Astrocyte (in vitro differentiated cells and primary cell): Measurements from ENCODE around the gene SHC3.

Source experiments
- EZH2 ChIP-seq: IDR thresholded peaks from 2 replicates; pipeline ENCODE4 v1.6.1; 2012; ENCODE audit warnings: mild to moderate bottlenecking, low read length, inconsistent platforms; ENCODE audit not compliant: insufficient read depth
- TF ChIP-seq, protein P1 (sequence below): IDR thresholded peaks from 2 replicates; pipeline ENCODE4 v1.5.1; 2011; ENCODE audit warnings: low read depth, mild to moderate bottlenecking, inconsistent platforms, low read length, moderate library complexity; ENCODE audit not compliant: insufficient read depth

DNA sequence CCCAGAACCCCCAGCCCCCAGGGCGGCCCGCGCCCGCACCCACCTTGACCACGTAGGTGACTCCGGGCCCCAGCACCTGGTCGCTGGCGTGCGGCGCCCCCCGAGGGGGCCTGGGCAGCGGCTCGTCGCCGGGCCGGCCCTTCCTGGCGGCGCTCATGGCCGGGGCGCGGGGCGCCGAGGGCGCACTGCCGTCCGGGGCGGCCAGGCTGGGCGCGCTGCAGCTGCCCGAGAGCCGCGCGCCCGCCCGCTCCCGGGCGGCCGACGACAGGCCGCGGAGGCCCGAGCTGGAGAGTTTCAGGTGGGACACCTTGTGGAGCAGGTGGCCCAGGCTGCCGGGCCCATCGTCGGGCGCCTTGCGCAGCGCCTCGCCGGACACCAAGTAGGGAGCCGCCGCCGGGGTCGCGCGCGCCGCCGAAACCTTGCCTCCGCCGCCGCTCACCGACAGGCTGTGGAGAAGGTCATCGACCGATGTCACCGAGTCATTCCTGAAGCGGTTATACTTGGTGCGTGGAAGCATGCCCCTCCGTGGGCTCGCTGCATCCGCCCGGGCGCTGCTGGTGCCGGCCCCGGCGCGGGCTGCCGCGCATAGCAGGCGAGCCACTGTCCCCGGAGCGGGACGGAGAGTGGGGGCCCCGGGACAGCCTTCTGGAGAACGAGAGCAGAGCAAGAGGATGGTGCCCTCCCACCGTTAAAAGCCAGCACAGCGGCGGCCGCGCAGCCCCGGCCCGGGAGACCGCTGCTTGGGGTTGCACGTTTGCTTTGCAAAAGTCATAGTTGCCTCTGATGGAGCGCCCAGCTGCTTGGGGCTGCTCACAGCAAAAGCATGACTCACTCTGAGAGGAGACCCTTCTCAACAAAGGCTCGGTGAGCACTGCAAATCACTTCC is at the start of gene SHC3:
- TF ChIP-seq, protein P1, sequence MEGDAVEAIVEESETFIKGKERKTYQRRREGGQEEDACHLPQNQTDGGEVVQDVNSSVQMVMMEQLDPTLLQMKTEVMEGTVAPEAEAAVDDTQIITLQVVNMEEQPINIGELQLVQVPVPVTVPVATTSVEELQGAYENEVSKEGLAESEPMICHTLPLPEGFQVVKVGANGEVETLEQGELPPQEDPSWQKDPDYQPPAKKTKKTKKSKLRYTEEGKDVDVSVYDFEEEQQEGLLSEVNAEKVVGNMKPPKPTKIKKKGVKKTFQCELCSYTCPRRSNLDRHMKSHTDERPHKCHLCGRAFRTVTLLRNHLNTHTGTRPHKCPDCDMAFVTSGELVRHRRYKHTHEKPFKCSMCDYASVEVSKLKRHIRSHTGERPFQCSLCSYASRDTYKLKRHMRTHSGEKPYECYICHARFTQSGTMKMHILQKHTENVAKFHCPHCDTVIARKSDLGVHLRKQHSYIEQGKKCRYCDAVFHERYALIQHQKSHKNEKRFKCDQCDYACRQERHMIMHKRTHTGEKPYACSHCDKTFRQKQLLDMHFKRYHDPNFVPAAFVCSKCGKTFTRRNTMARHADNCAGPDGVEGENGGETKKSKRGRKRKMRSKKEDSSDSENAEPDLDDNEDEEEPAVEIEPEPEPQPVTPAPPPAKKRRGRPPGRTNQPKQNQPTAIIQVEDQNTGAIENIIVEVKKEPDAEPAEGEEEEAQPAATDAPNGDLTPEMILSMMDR = no peak
- peak; percentile 39 for TF ChIP-seq EZH2
